Hepatocyte (in vitro differentiated cells): Measurements from ENCODE around the gene NBEAL1. TPM values are rescaled to one million over a fixed set of nuclear protein-coding genes. Genes with fewer than 3 reads are reported as not detected.

Source experiments
- polyA plus RNA-seq: library from polyadenylated mRNA; unstranded; fragments of >200 nt; fragmentation: Nextera tagmentation; extraction: Ambion mirVana; gene quantifications from 2 replicates; pipeline ENCODE4 v1.2.1, GENCODE V29; 2016
- small RNA-seq: library from RNA; depleted of rRNA; stranded (forward); fragments of <200 nt; gene quantifications from one replicate; pipeline ENCODE3, GENCODE V24; 2014
- total RNA-seq: library from RNA; depleted of rRNA; stranded (reverse); fragments of >200 nt; gene quantifications from 2 replicates; pipeline ENCODE4 v1.2.3, GENCODE V29; 2014

The NBEAL1 gene
- total and polyA plus RNA-seq, 2 experiments from 2014 or later = 22.2 to 57.0 TPM

Small RNAs within 50 kb of the gene (small RNA-seq; reads per million reads assigned to genes)
- gene AC010900.2 (not detected), gene RF00408 (not detected), gene RN7SL670P (not detected)

Other genes with a start within 250 kb of the NBEAL1 start
- gene ICA1L, start 143.1 kb upstream of the NBEAL1 start, total RNA-seq = 8.2 and 9.0 TPM in 2 replicates
- gene ICA1L, start 143.1 kb upstream of the NBEAL1 start, polyA plus RNA-seq = 5.1 and 7.3 TPM in 2 replicates
- gene WDR12, start 103.2 kb upstream of the NBEAL1 start, total RNA-seq = 23.2 and 29.4 TPM in 2 replicates
- gene WDR12, start 103.2 kb upstream of the NBEAL1 start, polyA plus RNA-seq = 48.5 and 52.0 TPM in 2 replicates
- 10.3 and 13.7 TPM in 2 replicates for gene CARF, start 102.6 kb upstream of the NBEAL1 start, total RNA-seq
- gene CARF, start 102.6 kb upstream of the NBEAL1 start, polyA plus RNA-seq = 4.4 and 5.1 TPM in 2 replicates
- 22.0 and 26.5 TPM in 2 replicates for gene CYP20A1, start 224.1 kb downstream of the NBEAL1 start, total RNA-seq
- gene CYP20A1, start 224.1 kb downstream of the NBEAL1 start, polyA plus RNA-seq = 17.8 and 18.3 TPM in 2 replicates